ENCODE results near the gene ANKRA2.

DNA sequence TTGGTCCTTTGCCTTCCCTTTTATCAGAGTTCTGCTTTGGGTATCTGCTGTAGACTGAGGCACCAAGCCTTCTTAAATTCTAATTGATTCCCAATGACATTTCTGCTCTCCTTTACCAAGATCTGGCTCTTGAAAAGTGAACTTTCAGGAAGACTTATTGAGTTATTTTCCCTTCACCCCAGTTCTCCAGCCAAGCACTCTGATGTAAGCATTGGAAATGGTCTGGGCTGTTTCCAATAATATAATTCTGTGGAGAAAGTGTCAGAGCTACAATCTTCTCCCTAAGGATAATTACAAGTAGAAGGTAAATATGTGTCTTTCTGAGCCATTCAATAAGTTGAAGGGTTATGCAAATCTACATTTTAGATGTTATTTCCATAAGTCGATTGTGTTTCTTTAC lies 36.4 kb downstream of the ANKRA2 start:
- TF ChIP-seq POLR2AphosphoS5 (IDR thresholded peaks at IDR 0.05; ENCODE audit: low read depth, low read length), result no peak
- no peak for TF ChIP-seq SIN3A (IDR thresholded peaks at IDR 0.05; ENCODE audit: borderline replicate concordance, insufficient read depth, low read length)
